ENCODE results near the gene AASS.

Gene AASS

DNA sequence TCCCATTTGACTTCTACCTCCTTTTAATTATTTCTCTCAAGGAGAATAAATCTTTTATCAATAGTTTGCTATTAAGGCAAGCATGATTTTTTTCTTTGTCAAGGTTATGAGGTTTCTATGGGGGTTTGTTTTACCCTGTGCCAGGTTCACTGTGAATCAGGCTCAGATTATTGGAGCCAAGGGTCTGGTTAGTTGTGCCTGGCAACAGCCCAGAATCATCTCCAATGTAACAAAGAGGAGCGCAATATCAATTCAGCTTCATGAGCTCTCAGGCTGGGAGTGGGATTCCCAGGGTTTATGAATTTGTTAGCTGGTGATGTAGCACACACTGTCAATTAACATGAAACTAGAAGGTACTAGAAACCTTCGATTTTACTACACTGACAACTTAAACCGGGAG lies 73.2 kb downstream of the AASS start:
- no peak for DNase-seq (ENCODE audit: low read depth)
- TF ChIP-seq, protein P1, sequence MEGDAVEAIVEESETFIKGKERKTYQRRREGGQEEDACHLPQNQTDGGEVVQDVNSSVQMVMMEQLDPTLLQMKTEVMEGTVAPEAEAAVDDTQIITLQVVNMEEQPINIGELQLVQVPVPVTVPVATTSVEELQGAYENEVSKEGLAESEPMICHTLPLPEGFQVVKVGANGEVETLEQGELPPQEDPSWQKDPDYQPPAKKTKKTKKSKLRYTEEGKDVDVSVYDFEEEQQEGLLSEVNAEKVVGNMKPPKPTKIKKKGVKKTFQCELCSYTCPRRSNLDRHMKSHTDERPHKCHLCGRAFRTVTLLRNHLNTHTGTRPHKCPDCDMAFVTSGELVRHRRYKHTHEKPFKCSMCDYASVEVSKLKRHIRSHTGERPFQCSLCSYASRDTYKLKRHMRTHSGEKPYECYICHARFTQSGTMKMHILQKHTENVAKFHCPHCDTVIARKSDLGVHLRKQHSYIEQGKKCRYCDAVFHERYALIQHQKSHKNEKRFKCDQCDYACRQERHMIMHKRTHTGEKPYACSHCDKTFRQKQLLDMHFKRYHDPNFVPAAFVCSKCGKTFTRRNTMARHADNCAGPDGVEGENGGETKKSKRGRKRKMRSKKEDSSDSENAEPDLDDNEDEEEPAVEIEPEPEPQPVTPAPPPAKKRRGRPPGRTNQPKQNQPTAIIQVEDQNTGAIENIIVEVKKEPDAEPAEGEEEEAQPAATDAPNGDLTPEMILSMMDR (IDR thresholded peaks at IDR 0.05; ENCODE audit: low read depth, low read length, missing control alignments) = no peak
- in situ Hi-C loops (cut with HindIII; ENCODE audit: low sequenced_read_pairs) = no loop called here

DNA sequence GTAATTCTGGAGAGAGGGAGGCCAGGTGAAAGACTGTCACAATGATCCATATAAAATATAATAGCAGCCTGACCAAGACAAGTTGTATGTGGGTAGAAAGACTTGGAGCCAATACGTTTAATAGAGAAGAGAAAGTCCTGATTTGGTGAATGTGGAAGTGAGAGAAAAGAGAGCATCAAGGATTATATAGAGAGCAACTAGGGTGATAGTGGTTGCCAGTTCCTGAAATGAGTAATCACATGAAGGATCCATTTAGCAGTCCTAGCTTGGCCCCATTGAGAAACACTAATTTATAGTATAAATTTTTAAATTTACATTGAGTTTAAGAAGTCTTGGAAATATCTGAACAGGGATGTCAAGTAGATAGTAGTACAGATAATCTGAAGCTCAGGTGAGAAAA lies 74.0 kb downstream of the AASS start:
- DNase-seq (ENCODE audit: low read depth) = no peak
- TF ChIP-seq, protein P1 (IDR thresholded peaks at IDR 0.05; ENCODE audit: low read depth, low read length, missing control alignments) = no peak
- in situ Hi-C loops (cut with HindIII; ENCODE audit: low sequenced_read_pairs) = no loop called here
- no peak overlapping the region for H3K4me3 ChIP-seq (ENCODE audit: low read depth, low read length)

More for the DNA sequence above, 73.2 kb downstream of the AASS start:
- no peak overlapping the region for H3K4me3 ChIP-seq (ENCODE audit: low read depth, low read length)

DNA sequence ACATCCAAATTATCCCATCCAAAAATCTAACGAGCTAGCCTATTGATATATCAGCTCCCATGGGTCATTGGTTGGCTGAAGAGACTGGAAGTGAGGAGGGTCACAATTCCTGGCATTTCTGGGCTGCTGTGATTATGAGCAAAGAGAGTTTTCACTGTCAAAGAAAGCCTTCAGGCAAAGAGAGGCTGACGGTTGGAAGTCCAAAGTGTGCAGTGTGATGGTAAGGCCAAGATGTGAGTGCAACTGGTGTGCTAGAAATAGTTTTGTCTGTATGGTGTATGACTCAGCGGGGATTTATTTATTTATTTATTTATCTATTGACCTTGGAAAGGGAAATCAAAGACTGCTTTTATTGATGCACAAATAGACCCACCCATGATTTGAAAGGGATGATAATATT lies 75.0 kb downstream of the AASS start:
- DNase-seq (ENCODE audit: low read depth) = no peak
- TF ChIP-seq, protein P1 (IDR thresholded peaks at IDR 0.05; ENCODE audit: low read depth, low read length, missing control alignments) = no peak
- H3K4me3 ChIP-seq (ENCODE audit: low read depth, low read length) = no peak overlapping the region
- in situ Hi-C loops (cut with HindIII; ENCODE audit: low sequenced_read_pairs) = no loop called here

DNA sequence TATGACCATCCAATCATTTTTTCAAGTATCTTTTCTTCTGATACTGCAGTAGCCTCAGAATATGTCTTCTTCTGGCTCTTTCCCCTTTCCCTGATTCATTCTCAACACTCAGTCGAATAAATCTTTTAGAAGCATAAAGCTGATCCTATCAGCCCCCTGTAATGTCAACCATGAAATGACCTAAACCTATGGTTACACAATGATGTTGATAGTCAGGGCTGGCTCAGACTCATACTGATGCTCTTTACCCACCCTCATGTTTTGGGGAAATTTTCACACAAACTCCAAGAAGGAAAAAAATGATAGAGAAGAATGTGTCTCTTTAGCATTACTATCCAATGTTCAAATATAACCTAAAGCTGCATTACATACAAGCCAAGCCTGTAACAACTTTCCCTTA lies 76.0 kb downstream of the AASS start:
- DNase-seq (ENCODE audit: low read depth) = no peak
- TF ChIP-seq, protein P1 (IDR thresholded peaks at IDR 0.05; ENCODE audit: low read depth, low read length, missing control alignments) = no peak

DNA sequence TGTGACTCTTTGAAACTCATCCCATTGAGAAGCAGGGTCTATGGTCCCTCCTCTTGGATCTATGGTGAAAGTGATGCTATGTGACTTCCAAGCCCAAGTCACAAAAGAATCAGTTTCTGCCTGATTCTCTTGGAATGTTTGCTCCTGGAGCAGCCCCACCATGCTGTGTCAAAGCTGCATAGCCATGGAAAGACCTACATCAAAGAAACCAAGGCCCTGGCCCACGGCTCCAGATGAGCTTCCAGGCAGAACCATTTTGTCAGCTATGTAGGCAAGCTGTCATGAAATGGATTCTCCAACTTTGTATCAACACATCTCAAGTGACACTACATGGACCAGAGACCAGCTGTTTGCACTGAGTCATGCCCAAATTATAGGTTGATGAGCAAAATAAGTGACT lies 77.0 kb downstream of the AASS start:
- DNase-seq (ENCODE audit: low read depth) = no peak
- TF ChIP-seq, protein P1 (IDR thresholded peaks at IDR 0.05; ENCODE audit: low read depth, low read length, missing control alignments) = no peak
- in situ Hi-C loops (cut with HindIII; ENCODE audit: low sequenced_read_pairs) = no loop called here
- H3K4me3 ChIP-seq (ENCODE audit: low read depth, low read length) = no peak overlapping the region

More for the DNA sequence above, 76.0 kb downstream of the AASS start:
- H3K4me3 ChIP-seq (ENCODE audit: low read depth, low read length) = no peak overlapping the region
- in situ Hi-C loops (cut with HindIII; ENCODE audit: low sequenced_read_pairs) = no loop called here

DNA sequence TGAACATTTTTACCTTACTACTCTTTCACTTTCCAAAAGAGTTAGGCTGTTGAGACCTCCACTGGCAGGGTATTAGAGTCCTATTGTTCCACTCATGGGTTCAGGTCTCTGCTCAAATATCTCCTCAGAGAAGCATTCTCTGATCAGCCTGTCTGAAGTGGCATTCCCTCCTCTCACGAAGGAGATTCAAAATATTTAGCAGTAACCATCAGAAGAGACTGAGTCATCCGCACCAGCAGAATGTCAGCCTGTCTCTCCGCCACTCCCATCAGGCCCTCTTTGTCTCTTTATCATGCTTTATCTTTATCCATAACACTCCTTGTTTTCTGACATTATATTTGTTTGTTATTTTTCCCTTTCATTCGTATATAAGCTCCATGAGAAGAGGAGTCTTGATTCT lies 79.1 kb downstream of the AASS start:
- H3K4me3 ChIP-seq (ENCODE audit: low read depth, low read length) = no peak overlapping the region
- DNase-seq (ENCODE audit: low read depth) = no peak
- TF ChIP-seq, protein P1 (IDR thresholded peaks at IDR 0.05; ENCODE audit: low read depth, low read length, missing control alignments) = no peak
- in situ Hi-C loops (cut with HindIII; ENCODE audit: low sequenced_read_pairs) = no loop called here

DNA sequence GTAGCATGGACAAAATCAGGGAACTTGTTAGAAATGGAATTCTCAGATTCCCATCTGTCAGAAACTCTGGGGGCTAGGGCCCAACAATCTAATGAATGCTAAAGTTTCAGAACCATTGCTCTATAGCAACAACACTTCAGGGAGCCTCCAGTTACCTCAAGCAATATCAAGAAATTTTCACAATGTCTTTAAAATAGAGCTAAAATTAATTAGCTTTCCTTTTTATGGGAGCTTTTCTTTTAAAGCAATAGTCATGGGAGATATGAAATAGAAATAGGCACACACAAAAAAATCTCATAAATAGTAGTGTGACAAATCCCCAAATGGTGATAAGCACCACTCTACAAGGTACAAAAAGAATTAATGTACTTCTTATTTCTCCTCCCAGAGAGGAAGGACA lies 80.9 kb downstream of the AASS start:
- no peak overlapping the region for H3K4me3 ChIP-seq (ENCODE audit: low read depth, low read length)
- TF ChIP-seq, protein P1 (IDR thresholded peaks at IDR 0.05; ENCODE audit: low read depth, low read length, missing control alignments) = no peak
- in situ Hi-C loops (cut with HindIII; ENCODE audit: low sequenced_read_pairs) = no loop called here
- DNase-seq (ENCODE audit: low read depth) = no peak
